Epithelial cell of esophagus (primary cell): ENCODE data around the gene GLYR1.

Source experiments
- DNase-seq: peaks from one replicate; pipeline ENCODE4 v3.0.0; 2010; ENCODE audit warnings: low read depth
- H3K4me3 ChIP-seq: 2 replicates; pipeline ENCODE4 v1.5.1; 2011; ENCODE audit warnings: mild to moderate bottlenecking, low read length, control low read depth
- TF ChIP-seq, protein P1 (sequence below): IDR thresholded peaks from 2 replicates; pipeline ENCODE4 v1.5.1; 2011; ENCODE audit warnings: low read depth, mild to moderate bottlenecking, low read length, control low read depth, inconsistent platforms; ENCODE audit not compliant: insufficient read depth; ENCODE audit errors: missing control alignments

Gene GLYR1

DNA sequence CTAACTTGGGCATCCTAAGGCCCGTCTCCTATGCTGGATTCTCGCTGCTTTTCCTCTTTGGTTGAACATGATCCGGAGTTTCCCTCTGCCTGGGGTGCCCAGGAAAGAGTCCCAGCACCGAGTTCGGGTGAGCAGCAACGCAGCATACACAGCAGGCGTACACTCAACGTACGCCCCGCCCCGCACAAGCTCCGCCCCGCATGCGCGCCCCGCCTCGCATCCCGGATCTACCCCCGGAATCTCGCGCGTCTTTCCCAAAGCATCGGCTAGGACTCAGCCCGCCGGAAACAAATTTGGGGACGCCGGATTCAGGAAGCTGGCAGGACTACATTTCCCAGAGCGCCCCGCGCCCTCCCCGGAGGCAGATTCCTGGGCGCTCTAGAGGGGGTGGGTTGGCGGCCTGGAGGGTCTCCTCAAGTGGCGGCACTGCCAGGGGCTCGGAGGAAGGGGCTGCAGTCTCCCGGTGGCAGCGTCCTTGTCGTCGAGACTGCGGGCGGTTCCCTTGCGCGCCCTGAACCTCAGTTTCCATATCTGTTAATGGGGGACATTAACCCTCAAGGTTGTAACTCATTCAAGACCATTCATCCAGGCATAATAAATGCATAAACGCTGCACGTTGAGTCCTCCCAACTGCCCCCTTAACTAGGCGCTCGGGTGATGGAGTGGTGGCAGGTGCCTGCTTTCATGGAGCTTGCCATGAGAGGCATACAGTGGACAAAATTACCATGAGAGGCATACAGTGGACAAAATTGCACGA is 78.4 kb downstream of the GLYR1 start:
- peak; percentile 98 for DNase-seq
- H3K4me3 ChIP-seq: peak overlapping the region; percentile 86
- TF ChIP-seq, protein P1, sequence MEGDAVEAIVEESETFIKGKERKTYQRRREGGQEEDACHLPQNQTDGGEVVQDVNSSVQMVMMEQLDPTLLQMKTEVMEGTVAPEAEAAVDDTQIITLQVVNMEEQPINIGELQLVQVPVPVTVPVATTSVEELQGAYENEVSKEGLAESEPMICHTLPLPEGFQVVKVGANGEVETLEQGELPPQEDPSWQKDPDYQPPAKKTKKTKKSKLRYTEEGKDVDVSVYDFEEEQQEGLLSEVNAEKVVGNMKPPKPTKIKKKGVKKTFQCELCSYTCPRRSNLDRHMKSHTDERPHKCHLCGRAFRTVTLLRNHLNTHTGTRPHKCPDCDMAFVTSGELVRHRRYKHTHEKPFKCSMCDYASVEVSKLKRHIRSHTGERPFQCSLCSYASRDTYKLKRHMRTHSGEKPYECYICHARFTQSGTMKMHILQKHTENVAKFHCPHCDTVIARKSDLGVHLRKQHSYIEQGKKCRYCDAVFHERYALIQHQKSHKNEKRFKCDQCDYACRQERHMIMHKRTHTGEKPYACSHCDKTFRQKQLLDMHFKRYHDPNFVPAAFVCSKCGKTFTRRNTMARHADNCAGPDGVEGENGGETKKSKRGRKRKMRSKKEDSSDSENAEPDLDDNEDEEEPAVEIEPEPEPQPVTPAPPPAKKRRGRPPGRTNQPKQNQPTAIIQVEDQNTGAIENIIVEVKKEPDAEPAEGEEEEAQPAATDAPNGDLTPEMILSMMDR: no peak

DNA sequence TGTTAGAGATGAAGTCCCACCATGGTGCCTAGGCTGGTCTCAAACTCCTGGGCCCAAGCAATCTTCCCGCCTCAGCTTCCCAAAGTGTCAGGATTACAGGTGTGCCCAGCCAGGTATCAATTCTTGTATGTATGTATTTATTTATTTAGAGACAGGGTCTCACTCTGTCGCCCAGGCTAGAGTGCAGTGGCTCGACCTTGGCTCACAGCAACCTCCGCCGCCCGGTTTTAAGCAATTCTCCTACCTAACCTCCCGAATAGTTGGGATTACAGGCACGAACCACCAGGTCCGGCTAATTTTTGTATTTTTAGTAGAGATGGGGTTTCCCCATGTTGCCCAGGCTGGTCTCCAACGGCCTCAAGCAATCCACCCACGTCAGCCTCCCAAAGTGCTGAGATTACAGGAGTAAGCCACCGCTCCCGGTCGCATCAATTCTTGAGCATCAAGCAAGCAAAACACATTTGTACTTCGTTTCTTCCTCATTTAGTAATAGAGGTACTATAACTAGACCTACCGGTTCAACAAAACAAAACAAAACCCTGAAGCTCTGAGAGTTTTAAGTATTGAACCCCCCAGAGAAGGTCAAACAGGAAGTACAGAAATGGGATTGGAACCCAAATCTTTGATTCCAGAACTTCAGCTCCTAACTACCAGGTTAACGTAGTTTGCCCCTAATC is 79.1 kb downstream of the GLYR1 start:
- peak; percentile 79 for DNase-seq
- peak overlapping the region; percentile 86 for H3K4me3 ChIP-seq
- TF ChIP-seq, protein P1: no peak

DNA sequence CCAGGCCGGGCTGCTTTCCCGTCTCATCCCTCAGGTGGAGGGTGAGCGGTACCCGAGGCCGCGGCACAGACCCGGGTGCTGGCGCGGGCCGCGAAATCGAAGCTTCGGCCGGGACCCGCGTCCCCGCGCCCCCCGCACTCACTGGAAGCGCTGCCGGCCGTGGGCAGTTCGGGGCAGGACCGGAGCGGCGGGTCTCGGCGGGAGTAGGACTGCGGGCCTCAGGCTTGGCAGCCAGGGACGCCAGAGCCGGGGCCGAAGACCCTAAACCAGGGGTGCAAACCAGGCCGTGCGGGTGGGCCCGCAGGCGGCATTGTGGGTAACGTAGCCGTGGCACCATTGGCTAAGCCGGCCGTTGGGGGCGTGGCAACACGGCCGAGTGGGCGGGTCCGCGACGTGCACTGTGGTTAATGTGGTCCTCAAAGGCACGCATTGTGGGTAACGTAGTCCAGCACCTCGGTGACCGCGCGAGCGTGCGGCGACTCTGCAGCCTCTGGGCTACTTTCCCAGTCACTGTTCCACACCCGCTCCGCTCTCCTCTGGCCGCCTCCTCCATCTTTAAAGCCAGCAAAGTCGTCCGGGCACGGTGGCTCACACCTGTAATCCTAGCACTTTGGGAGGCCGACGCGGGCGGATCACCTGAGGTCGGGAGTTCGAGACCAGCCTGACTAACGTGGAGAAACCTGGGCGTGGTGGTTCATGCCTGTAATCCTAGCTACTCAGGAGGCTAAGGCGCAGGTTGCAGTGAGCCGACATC is 80.0 kb downstream of the GLYR1 start, which contains the start of gene ZNF500:
Gene ZNF500 (minus strand): TSS at position 288 of the 754 bp plus-strand sequence. CDS start 1,184 bp downstream, outside the sequence.
- TF ChIP-seq, protein P1: no peak
- peak within 1 kb of the TSS; percentile 86 for H3K4me3 ChIP-seq
- DNase-seq: peak; percentile 97

DNA sequence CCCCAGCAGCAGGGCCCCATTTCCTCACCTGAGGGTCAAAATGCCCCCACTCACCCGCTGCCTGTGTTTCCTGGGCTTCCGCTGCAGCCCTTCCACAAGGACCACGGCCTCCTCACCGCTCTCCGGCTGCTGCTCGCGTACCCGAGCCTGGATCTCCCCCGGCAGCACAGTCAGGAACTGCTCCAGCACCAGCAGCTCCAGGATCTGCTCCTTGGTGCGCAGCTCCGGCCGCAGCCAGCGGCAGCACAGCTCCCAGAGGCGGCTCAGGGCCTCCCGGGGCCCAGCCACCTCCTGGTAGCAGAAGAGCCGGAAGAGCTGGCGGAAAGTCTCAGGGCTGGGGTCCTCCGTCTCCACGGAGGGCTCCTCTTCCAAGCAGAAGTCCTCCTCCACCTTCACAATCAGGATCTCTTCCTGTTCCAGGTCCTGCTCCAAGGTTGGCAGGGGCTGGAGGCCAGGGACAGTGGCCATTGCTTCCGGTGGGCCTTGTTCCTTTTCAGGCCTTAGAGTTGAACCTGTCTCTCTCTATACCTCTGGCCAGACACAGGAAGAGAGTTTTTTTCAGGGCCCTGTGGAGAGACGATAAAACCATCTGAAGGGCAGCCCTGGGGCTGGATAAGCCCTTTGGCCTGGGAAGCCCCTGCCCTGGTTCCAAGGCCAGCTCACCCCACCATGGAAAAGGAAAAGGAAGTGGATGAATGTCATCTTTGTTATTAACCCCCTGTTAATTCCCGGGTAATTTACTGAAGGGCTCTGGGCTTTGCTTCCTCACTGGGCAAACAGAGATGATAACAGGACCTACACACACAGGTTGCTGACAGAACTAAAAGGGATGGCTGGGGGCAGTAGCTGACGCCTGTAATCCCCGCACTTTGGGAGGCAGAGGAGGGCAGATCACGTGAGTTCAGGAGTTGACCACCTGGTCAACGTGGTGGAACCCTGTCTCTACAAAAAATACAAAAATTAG is 81.3 kb downstream of the GLYR1 start:
- no peak for DNase-seq
- peak overlapping the region; percentile 86 for H3K4me3 ChIP-seq
- TF ChIP-seq, protein P1: no peak

DNA sequence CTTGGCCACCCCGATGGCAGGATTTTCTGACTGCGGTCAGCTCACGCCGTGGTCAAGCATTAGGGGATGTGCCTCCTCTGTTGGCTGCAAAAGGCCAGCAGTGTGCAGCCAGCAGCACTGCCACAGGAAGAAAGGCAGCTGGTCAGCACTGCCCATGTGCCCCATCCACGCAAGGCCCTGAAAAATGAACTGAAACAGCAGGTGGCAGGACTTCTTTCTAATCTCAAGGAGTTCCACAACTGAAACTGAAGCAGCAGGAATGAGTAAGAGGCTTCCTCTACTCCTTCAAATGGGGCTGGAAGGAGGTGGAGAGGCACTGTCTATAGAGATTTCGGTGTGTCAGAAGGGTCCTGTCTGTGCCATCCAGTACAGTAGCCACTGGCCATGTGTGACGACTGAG is 83.3 kb downstream of the GLYR1 start:
- no peak for DNase-seq
- TF ChIP-seq, protein P1: no peak
- no peak overlapping the region for H3K4me3 ChIP-seq

DNA sequence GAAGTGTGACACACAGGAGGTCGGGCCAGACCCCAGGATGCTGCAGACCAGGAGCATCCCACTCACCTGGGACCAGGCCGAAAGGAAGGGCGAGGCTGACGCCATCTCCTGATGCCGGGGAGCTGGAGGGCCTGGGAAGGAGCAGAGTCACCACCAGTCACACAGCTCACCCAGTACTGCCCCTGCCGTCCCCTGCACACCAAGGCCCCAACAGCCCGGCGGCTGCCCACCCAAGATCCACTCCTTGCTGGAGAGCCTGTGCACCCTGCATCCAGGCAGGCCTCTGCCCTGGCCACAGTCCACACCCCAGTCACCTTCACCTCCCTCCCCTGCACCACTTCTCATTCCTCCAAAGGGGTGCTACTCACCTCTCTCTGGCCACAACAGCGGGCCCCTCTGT is 84.9 kb downstream of the GLYR1 start:
- no peak for DNase-seq
- H3K4me3 ChIP-seq: no peak overlapping the region
- TF ChIP-seq, protein P1: no peak
